ENCODE data around the gene PAPPA2. TPM values are rescaled to one million over a fixed set of nuclear protein-coding genes. Genes with fewer than 3 reads are reported as not detected.

Gene PAPPA2
- total RNA-seq, 1 donor from 2014 or later, result 0.12 TPM

DNA sequence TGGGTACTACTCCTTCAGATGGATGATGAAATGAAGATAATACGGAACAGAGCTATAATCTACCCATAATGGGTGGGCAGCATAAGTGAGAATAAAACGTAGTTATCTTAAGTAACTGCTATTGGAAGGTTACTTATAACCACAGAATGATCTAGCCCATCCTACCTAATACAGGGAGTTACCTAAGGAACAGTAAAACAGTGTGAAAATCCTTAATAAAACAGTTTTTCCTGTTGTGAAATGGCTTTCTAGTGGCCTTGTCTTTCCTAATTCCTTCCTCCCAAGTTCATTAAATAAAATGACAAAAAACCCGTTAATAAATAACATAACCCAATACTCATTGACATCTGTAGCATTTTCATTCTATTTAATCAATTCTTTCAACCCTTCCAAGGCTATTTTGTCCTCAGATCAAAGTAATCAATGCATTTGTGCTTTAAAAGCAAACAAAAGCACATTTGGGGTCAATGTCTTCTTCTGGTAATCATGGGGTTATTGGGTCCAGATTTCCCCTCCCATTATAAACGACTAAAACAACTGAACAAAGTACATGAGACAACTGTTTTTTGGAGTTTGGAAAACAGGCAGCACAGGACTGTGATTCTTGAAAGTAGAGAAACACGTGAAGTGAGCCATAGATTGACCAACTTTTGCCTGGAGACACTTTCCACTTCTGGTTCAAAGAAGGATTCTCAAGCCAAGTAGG lies 42.0 kb downstream of the PAPPA2 start:
- no peak for ATAC-seq

DNA sequence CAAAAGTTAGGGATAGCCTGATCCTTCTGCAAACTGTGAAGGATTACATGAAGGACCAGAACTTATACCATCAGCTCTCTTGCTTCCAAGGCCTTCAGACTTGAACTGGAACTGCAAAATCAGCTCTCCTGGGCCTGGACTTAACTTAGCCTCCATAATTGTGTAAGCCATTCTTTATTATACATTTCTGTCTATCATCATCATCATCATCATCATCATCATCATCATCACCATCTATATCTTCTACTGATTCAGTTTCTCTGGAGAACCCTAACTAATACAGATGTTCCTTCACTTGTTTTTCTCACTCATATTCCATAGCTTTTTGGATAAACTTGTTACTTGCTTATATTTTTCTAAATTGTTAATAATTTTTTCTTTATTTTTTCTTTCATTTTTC lies 50.0 kb downstream of the PAPPA2 start:
- ATAC-seq, result no peak

DNA sequence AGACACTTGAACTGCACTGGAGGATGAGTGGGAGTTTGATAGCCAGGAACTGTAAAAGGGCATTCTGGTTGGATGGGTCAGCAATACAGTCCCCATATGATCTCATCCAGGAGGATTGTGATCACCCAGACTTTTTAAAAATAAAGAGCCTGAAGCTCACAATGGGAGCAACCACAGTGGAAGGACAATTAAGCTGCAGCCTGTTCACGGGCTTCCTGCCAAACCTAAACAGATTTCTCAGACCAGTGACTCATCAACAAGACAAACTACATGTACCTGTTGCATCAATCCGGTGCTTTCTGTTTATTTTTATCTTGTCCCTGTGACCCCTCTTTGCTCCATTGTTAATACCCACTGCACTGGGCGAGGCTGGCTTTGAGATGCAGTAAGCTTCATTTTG lies 52.3 kb downstream of the PAPPA2 start:
- ATAC-seq, result no peak

DNA sequence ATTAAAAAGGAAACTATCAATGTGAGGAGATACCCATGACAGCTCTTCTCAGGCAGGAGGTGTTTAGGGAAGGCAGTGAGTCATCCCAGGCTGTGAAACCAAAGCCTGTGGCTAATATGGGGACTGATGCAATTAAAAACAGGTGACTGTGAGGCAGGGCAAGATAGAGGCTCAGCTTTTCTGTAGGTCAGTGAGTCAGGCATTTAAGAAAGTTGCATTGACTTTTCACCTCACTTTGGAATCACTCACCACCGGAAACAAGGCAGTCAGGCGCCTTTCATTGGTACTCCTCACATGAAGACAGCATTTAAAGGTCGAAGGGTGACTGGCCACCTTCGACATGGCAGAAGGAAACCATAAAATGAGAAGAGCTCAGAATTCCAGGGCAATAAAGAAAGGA lies 54.5 kb downstream of the PAPPA2 start:
- ATAC-seq, result peak; percentile 29

DNA sequence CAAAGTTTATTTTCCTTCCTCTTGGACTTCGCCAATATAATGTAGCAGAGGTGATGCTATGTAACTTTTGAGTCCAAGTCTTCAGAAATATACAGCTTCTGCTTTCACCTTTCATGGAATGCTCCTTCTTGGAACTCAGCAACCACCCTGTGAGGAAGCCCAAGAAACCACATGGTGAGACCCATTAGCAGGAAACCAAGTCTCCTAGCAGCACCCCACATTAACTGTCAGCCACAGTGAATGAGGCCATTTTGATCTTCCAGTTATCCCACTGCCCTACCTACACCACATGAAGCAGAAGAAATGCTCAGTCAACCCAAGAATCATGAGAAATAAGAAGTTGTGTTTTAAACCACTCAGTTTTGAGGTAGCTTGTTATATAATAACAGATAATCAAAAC lies 58.2 kb downstream of the PAPPA2 start:
- no peak for ATAC-seq

DNA sequence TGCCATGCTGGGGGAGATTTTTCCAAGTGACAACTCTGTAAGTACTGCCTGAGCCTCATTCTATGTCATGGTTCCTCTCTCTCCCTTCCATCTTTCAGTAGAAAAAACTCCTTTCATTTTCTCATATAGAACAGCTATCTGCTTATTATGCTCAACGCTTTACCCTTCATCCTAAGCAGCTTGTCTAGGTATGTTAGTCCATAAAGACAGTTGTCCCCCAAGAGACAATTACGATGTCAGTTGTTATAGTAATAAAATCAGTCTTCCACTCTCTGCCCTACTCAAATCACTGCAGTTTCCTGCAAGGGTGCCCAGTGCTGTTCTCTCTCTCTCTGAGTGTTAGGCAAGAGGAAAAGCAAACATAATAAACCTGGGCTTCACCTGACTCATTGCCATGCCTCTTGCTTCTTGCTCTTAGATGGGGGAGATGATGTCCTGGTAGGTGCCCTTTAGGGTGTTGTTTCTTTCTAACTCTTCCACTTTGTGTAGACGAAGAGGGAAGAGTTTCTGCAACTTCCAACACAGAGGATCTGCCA lies 59.4 kb downstream of the PAPPA2 start:
- no peak for ATAC-seq

DNA sequence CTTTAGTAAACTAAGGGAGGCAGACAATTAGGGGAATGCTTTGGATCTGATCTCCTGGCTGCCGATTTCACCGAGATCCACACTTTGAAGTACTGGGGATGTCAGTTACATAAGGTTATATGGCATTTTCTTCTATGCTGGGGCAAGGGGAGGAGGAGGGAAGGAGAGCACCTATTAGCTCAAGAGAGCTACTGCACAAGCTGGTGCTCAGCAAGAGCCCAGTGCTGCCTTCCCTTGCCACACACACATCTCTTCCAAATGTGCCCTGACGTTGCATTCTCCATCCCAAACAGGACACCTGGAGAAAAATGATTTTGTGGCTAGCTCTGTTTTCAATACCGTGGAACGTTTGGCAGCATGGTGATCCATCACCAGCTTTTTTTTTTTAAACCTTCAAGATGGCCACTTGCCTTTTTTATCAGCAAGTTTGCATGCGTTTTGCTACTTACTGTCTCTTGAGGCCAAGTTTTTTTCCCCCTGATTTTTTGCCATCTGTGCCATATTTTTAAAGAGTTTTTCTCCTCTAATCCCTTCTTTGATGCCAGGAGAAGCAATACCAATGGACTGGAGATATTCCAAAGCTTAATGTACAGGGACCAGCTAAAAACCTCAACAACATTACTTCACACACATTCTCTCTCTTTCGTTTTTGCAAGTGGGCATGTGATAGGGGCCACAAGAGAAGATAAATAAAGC lies 66.6 kb downstream of the PAPPA2 start:
- no peak for ATAC-seq

DNA sequence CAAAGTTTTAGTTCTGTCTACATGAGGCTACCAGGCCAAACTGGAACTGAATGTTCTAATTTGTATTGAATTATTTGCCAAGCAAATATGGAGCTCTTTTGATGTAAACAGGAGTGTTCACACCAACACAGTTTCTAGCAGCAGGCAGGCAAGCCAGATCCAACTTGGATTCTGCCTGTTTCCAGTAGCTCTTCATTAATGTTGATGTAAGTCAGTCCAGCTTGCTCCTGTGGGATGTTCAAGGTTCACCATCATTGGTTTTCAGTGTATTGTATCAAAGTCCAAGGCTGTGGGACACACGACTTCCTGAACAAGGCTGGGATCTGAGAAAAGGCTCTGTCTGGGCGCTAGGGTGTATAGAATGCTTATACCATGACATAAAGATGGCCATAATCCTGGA lies 68.1 kb downstream of the PAPPA2 start:
- no peak for ATAC-seq

DNA sequence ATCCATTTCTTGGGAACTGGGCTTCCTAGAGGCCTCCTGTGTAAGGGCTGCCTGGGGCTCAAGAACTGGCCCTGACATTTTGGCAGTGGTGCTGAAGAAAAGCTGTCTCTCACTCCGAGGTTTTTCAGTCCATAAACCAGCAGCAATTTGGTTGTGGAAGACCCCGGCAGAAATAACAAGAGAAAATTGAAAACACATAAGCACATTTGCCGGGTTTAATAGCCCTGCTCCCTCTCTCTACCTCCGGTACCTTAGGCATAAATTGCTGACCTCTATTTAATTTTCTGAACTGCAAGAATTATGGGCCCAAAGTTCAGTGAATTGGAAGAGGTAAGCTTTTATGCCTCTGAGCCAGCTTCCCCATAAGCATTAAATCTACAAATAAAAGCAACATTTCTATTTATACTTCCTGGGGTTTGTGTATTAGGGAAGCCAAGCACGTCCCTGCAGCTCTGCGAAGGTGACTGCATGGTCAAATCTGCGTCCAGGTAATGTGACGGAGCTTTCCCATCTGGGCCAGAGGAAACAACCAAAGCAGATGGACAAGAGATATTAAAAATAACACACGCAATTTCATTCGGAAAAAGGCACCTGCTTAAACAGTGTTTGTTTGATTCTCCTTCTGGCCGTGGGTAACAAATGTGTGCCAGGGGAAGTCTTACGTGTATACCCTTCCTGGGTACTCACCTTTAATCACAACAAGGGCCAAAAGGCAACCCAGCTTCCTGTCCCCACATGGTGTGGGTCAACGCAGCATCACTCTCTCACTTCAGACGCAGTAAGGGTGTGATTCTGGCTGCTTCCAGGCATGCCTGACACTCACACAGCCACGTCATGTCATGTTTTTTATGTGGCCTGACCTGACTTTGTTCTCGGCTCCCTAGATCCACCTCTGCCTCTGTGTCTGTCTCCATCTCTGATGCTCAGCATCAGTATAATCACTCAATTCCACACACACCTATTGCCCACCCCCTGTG lies 69.2 kb downstream of the PAPPA2 start:
- no peak for ATAC-seq

DNA sequence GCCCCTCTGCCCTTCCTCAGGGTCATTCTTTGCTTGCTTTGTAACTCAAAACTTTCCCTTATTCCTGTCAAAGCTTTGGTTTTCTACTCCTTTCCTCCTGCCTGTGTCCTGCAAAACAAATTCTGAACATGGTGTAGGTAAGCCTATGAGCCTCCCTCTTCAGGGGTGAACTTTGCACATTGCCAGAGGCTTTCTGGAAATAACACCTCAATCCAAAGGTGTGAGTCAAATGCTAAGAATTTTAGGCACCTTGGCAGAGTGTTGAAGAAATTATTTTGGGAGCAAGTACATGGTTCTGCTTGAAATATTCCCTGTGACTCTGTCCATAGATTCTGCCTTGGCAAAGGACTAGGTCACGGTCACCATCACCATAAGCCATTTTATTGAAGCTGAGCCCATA lies 70.0 kb downstream of the PAPPA2 start:
- no peak for ATAC-seq

DNA sequence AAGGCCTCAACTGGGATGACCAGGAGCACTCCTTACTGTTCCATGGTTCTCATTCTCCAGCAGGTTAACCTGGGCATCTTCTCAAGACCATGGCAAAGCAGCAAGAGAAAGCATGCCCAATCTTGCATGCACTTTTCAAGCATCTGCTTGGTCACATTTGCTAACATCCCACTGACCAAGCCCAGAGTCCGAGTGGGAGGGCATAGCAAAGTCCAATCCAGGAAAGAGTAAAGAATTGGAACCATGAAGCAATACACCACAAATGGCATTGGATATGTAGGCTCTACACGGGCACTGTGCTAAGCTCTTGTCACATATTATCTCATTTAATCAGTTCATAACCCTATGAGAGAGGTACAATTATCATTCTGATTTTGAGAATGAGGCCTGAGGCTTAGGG lies 73.6 kb downstream of the PAPPA2 start:
- ATAC-seq, result no peak

DNA sequence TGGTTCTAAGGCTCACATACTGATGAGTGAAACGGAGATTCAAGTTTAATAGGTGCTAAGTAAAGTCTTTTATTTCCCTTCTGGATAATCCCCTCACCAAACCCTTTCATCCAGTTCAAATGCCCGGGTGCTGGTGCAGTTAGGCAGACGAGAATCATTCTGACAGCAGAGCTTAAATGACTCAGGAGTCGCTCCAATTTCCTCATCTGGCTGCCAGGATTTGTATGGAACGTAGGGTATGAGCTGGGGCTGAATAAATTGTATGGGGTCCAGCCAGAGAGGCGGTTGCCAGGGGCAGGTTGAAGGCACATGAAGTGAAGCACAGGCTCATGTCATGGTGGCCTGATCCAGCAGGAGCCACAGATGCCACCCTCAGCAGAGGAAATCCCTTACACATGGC lies 76.0 kb downstream of the PAPPA2 start:
- ATAC-seq, result no peak

DNA sequence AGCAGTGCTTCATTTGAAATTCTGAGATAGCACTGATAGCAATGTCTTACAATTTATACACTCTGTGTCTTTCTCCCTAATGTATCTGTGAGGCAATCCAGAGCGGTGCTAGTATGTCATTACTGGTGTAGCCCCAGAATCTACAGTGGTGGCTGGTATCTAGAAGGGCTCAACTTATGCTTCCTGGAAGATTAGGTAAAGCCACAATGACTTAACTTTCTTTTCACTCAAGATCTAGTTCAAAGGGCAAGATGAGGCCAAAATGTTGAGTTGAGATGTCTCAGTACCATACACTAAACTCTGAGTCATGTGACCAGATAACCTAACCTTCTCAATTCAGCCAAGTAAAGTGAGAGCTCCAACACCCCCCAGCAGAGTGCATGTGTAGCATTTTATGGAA lies 77.5 kb downstream of the PAPPA2 start:
- ATAC-seq, result no peak

DNA sequence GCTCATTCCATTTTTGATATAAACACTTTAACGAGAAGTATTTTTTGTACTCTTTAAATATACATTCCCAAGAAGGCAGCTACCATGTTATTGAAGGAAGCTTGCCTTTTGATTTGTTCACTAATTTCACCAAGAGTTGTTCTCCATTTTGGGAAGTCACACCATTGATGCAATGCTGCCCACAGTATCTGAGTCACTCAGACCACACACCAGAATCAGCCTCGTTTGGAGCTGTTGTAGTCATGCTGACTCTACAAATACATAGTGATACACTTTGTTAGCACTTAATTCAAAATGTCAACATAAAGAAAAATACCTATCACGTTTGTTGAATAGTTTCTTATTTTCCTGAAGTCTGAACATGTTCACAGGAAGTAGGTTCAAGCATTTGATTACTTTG lies 78.7 kb downstream of the PAPPA2 start:
- ATAC-seq, result no peak

DNA sequence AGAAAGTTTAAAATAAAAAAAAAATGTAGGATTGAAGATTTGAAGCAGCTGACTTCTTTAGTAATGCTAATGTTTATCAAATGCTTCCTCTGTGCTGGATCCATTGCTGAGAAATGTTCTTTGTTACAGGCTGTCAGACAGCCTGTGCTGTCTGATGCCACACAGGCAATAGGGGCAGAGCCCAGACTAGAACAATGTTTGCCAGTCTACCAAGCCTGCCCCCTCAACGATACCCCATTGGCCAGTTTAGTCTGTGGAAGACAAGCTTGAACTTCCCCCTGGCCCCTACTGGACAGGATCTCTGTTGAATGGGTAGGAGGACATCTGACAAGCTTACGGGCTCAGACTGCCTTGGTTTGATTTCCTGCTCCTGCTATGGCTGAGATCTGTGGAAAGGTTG lies 79.4 kb downstream of the PAPPA2 start:
- no peak for ATAC-seq

DNA sequence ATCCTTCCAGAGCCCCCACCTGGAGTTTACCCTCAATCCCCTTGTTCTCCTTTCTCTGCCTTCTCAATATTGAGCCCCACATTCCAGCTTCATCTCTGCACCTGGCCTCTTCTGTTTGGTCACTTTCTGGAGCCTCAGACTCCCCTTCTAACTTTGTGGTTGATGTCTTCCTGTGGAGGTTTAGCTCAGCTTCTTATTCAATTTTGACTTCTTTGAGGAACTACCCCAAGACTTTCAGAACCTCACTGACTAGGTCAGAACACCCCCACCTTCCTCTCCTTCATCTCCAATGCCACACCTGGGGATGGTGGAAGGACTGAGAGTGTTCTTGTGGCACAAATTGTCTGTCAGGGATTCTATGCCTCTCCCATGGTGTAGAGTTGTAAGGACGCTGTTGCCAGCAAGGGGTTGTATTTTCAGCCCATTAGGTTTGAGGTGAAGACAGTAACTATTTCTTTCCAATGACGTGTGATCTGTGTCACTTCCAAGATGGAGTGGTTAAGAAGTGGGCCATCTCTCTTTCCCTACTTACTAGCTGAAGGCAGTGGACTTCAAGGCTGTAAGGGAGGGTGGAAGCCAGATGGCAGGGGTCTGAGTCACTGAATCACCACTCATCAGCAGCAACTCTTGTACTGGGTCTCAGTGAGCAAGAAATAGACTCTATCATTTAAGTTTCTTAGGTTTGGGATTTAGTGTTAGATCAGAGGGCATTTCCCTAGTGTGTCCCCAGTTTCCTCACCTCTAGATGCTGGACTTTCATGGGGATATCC lies 80.6 kb downstream of the PAPPA2 start:
- ATAC-seq, result no peak

DNA sequence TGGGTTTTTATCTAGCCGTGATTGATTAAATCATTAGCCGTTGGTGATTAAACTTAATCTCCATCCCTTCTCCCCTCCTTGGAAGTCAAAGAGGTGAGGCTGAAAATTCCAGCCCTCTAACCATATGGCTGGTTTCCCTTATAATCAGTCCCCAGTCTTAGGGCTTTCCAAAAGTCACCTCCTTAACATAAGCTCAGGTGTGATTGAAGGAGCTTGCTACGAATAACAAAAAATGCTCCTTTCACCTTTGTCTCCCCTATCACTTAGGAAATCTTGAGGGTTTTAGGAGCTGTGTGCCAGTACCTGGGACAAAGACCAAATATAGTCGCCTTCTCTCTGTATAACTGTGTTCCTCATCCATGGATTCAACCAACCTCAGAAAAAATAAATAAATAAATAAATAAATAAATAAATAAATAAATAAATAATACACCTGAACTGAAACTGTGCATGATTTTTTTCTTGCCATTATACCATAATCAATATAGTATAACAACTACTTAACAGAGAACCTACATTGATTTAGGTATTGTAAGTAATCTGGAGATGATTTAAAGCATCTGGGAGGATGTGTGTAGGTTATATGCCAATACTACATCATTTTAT lies 82.2 kb downstream of the PAPPA2 start:
- ATAC-seq, result no peak

DNA sequence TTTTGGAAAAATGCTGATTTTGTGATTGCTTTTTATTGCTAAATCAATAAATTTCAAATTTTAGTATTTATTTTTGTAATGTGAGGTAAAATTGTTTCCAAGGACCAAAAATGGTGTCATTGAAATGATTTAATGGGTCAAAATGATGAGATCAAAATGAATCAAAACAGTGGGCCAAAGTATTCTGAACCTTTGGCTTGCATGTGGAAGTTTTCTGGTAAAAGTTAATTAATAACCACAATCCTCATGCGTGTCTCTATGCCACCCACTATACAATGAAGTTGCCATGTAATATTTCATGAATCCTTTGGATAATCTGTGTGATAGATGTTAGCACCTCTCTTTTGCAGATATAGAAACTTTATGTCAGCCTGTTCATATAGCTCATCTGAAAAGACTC lies 83.8 kb downstream of the PAPPA2 start:
- ATAC-seq, result no peak

DNA sequence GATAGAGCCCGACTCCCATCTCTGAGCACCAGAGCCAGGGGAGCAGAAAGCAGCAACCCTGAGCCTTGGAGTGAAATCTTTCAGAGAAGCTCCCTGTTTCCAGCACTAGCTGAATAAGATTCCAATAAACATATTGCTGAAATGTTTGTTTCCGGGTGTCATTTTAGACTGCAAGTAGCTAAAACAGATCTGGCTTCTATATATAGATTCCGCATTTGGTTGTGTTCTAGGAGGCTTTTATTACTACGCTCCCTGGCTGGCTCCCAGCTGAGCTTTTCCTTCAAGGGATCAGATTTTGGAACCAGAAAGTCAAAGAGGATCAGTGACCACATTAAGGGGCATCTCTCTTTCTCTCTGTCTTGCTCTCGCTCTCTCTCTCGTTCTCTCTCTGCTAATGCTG lies 88.2 kb downstream of the PAPPA2 start:
- ATAC-seq, result no peak

DNA sequence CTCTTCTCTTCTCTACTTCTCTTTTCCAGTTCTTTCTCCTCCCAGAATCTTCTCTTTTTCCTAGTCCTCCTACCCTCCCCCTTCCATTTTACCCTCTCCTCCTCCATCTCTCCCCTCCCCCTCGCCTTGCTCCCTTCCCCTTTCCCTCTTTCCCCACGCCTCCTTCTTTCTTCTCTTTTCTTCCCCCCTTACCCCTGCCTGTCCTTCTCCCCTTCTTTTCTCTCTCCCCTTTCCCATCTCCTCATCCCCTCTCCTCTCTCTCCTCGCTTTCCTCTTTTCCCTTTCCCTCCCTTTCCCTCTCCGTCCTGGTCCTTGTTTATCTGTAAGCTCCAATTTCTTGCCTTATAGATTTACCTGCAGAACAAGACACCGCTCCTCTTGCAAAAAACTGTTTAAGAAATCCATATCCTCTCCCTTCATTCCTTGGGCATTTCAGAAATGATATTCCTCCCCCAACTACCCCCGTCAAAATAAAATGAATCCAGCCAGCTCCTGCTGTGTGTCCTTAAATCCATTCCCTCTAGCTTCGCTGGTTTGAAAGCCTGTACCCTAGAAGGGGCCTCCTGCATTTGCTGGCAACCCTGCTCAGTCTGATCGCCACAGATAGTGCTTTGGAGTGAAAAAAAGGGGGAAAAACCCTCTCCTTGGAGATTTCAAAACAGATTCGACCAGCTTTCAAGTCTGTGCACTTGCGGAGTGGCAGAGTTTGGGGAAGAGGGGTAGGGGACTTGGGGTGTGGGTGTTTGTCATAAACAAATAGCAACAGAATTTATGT lies 89.4 kb downstream of the PAPPA2 start:
- ATAC-seq, result no peak

DNA sequence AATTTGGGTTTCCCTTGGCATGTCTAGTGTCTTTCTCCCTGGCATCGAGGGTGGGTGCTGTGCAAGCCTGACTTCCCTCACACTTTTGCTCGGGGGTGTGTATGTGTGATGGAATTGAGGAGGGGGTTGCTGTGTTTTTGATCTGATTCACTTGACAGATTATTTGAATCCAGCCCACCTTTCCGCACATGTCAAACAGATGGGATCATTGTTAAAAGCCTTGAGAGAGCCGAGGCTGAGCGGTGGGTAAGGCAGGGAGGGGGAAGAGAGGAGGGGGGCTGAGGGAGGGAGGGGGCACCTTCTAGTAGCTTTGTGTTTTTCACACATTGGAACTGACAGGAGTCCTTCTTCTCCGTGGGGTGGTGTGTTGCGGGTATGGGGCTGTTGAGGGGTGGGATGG lies 90.0 kb downstream of the PAPPA2 start:
- no peak for ATAC-seq

Measured in esophagus mucosa (tissue), 1 donor.